D721Med (cell line): ENCODE measurements around the gene C10orf90.

Source experiments
- DNase-seq: peaks from one replicate; pipeline ENCODE4 v3.0.0; 2011; ENCODE audit warnings: low spot score; ENCODE audit not compliant: insufficient read length
- FAIRE-seq: peaks from 2 replicates; lab custom pipeline; 2011; peaks lifted over from hg19 to GRCh38; lab: Jason Lieb, UNC
- TF ChIP-seq, protein P1 (sequence below): IDR thresholded peaks from 2 replicates; pipeline ENCODE4 v1.5.1; 2012; ENCODE audit warnings: mild to moderate bottlenecking, control low read depth; ENCODE audit not compliant: insufficient read depth; ENCODE audit errors: missing control alignments

The C10orf90 gene

DNA sequence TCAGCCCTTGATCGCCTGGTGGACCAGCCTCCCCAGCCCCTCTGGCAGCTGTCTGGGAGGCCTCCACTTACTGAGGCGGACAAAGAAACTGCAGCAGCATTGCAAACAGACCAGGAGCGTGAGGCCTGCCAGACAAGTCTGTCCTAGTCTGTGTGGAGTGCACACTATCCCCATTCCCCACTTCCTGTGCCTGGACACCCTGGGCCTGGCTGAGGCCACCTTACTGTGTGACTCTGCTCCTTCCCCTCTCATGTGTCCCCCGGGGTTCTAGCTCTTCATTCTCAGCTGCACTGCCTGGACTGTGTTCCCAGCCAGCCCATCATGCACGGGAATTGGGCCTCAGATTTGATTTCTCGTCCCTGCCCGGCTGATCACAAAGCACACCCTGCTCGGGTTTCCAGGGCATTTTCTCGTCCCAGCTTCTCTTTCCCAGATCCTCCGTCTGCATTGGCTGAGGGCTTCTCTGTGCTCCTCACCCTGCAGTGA is 16.7 kb upstream of the C10orf90 start:
- DNase-seq (no peak), FAIRE-seq (no peak)
- TF ChIP-seq, protein P1, sequence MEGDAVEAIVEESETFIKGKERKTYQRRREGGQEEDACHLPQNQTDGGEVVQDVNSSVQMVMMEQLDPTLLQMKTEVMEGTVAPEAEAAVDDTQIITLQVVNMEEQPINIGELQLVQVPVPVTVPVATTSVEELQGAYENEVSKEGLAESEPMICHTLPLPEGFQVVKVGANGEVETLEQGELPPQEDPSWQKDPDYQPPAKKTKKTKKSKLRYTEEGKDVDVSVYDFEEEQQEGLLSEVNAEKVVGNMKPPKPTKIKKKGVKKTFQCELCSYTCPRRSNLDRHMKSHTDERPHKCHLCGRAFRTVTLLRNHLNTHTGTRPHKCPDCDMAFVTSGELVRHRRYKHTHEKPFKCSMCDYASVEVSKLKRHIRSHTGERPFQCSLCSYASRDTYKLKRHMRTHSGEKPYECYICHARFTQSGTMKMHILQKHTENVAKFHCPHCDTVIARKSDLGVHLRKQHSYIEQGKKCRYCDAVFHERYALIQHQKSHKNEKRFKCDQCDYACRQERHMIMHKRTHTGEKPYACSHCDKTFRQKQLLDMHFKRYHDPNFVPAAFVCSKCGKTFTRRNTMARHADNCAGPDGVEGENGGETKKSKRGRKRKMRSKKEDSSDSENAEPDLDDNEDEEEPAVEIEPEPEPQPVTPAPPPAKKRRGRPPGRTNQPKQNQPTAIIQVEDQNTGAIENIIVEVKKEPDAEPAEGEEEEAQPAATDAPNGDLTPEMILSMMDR = no peak

DNA sequence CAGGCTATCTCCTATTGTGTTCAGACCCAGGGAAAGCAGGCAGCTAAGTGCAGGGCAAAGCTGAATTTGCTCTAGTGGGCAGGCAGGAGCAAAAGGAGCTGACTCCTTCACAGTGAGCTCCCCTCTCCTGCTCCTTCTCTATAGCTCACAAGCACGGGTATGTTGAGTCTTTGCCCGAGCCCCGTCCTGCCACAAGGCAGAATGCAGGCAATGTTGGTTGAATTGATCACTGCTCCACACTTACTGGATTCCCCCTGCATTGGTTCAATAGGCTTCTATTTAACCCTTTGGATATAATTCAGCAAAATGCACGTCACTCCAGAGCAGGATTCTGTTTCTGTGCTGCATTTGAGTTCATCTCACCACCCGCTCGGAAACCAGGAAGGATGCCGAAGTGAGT is 16.2 kb upstream of the C10orf90 start:
- DNase-seq (no peak), FAIRE-seq (no peak)
- TF ChIP-seq, protein P1 = no peak

DNA sequence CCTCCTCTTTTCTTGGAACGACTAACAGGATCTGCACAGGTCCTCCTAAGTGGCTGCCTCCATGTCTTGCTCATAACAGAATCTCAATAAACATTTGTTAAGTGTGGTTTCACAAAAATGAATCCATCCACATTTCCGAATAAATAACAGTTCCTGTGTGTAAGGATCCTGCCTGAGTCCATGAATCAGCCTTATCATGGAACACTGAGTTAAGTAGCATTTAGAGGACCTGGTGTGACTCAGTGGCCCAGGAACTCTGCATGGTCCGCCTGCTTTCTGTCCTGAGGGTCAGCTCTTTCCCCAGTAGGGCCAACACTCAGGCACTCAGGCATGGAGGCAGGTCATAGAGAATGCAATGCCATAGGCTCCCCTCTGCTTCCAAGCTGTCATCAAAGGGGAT is 15.8 kb upstream of the C10orf90 start:
- TF ChIP-seq, protein P1 = no peak
- FAIRE-seq (no peak), DNase-seq (no peak)

DNA sequence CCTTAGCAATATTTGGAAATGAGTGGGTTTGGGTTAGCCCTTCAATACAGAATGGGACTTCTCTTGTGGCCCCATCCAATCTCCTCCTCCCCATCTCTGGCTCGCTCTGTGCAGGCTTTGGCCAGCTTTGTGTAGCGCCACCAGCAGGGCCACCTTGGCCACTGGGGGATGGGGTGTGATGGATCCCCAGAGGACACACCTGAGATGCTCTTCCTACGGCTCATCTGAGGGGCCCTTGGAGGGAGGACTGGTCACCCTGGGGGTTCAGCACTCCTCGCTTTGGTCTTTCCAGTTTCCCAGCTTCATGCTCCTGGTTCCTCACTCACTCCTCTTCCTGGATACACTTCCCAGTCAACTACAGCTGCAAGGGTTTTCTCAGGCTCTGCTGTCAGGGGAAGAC is 15.3 kb upstream of the C10orf90 start:
- FAIRE-seq = no peak
- no peak for DNase-seq
- TF ChIP-seq, protein P1 = no peak

DNA sequence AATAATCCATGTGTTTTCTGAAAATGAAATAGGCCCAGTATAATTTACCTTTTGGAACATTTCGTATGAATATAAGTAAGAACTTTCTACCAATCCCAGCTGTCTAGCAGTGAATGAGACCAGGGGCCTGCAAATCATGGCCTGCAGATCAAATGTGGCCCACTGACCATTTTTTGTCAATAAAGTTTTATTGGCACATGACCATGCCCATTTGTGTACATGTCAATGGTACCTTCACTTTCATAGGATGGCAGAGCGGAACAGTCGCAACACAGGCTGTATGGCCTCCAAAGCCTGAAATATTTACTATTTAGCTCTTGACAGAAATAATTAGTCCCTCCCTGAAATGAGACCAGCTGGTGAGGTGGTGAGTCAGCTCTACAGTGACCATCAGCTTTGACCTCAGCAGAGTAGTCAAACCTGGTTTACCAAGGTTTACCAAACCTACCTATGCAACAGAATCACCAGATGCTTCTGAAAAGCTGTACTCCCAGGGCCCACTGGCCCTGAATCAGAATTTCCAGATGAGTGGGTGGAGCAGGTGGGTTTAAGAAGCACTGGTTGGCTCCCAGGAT is 13.8 kb upstream of the C10orf90 start:
- DNase-seq (no peak), FAIRE-seq (no peak)
- TF ChIP-seq, protein P1 = no peak

DNA sequence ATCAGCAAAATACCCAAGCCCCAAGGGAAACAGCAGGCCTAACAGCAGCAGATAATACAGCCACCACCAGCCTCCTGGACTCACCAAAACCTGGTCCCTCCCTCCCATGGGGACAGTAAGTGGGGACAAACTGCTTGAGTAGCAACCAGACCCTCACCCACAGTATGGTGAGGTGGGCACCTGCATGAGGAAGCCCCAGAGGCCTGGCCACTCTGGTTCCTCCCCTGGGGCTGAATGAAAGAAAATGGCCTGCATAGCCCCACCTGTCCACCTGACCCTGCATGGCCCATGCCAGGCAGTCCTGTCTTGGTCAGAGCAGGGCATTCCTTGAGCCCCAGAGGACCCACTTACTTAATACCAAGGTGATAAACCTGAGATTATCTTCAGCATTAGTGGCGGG is 13.0 kb upstream of the C10orf90 start:
- TF ChIP-seq, protein P1 = no peak
- DNase-seq (no peak), FAIRE-seq (no peak)

DNA sequence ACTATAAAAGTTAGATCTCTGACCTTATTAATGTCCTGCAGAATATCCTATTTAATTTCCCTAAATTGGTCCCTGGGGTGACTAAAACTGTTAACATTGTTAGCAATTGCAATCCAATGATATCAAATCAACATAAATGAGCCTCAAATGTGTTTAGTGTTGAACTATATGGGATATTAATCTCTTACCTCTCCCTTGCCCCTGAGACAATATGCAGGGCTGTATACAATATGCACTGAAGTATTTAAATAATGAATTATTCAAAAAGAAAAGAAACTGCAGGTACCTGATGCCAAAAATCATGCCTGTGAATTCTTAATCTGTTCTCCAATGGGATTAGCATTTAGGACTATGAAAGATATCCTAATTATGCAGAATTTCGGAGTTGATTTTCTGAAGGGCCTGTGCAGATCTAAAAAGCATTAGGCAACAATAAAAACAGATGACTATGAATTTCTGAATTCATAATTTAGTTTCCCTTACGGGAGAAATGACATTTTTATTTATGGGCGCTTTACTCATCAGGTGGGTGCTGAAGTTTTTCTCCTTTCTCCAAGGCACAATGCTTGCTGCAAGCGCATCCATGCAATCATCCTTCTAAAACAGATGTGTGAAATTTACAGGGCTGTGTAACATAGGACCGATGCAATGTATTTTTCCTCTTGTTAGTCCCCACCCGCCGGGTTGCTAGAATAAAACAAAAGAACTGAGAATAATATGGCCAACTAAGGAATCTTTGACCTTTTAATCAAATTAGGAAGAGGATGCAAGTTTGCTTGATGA is 5.4 kb upstream of the C10orf90 start:
- no peak for DNase-seq
- FAIRE-seq = no peak

More for the DNA sequence above, 5.4 kb upstream of the C10orf90 start:
- TF ChIP-seq, protein P1 = no peak
